ENCODE data around the gene LRRC8D.

LRRC8D gene

DNA sequence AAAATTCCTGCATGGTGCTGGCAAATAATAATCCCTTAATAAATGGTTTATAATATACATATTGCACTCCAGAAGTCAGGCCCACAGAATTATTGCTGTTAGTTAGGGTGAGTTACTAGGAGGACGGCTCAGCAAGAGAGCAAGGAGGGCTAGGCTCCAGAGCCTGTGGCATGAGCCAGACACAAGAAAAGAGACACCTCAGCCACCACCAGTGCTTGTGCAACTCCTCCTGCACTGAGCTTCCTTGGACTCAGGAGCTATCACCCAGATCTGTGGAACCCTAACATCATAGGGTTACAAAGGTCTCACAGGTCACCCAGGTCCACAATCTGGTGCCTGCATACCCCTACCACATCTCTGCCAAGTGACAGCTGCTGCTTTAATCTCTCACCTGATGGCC is 12.8 kb upstream of the LRRC8D start:
- no peak for DNase-seq

DNA sequence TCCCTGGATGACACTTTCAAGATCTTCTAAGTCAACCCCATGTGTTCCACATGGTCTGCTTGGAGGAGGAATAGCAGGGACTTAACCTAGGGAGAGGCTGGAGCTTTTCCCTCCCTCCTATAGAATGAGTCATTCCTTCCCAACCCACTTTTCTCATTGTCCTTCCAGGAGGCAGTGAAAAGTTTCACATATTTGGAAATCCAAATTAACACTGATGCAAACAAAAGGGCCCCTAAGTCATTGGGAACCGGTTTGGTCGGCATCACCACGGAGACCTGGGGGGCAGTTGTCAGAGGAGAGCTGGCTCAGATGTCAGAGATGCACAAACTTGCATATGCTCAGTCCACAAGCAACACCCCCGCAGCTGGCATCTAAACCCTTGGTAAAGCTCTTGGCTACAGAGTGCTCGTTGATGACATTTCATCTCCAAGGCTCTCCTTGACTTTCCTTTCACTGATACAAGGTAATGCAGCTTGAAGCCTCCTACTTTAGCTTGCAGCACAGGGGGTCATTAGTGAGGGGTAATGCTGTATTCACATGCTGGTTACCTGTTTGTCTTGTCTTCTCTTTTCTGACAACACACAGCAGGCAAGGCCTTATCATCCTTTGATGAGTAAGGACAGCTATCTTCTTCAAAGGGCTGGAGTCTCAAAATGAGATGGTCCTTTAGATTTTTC is 12.3 kb upstream of the LRRC8D start:
- no peak for DNase-seq

DNA sequence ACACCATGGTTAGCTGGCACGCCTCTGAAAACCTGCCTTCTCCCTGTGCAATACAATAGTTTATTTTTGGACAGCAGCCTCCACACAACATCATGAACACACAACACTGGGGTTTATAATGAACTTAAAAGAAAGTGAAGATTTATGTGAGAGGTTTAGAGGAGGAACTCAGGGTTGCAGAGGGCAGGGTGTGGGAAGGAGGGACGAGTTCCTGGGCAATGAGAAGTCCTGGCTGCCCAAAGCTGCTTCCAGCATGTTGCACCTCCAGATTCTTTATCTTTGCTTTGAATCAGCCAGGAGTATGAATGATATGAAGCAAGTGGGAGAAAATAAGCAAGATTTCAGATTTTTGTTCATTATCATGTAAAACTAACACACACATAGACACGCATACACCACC is 11.3 kb upstream of the LRRC8D start:
- no peak for DNase-seq

DNA sequence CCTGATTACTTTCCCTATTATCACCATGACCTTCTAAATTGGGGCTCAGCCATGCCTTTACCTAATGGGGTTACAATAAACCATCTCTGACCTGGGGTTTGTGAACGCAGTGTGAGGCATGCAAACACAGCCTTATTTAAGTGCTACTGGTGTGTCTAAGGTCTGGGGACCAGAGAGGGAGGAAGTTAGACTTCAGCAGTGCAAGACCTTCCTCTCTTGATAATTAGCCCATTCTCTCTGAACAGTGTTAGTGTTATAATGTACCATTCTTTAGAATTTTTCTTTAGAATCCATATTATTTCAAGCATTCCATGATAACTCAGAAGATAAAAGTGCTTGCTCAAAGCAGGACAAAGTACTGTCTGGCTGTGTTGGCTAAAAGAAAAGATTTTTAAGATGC is 10.5 kb upstream of the LRRC8D start:
- no peak for DNase-seq

DNA sequence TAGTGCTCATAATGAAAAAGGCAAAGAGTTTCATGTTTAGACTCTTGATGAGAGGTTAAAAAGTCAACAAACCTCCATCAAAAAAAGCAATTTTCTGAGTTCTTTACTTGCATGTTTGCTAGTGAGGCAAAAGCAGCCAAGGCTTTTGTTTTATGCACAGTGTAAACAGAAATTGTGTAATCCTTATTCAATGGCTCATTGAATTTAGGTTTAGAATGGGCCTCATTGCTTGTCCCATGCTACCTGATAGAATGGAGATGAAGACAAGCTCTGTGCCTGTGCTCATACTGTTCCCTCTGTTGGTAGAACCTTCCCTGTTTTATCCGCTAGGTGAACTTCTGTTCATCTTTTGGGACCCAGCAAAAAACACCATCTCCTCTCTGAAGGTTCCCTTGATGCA is 10.0 kb upstream of the LRRC8D start:
- no peak for DNase-seq

DNA sequence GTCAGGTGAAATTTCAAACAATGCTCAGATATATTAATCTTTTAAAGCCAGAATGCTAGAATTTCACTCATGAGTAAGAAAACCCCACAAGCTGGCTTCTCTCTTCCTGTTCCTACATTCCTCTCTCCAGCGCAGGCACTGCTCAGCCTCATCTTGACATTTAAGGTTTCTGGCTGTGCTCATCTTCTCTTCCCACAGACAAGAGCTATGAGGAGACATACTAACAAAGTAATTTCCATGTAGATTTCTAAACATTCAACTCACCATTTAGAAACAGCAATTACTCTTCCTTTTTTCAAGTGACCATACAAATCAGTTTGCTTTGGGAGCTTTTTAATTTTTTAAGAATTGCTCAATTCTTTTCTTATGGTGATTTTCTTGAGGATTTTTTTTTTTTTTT is 7.8 kb upstream of the LRRC8D start:
- DNase-seq, result no peak

DNA sequence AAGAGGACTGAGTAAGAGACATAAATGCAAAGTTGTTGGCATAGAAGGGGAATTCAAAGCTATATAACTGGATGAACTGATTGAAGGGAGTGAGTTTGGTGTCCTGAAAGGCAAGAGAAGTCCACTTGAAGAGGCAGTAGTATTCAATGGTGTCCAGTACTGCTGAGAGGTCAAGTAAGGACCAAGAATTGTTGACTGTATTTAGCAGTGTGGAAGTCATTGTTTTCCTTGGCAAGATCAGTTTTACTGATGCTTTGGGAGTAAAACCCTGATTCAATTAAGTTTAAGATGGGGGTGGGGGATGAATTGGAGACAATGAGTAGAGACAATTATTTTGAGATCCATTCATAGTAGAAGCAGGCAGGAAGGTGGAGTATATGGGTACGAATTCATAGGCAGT is 5.8 kb upstream of the LRRC8D start:
- no peak for DNase-seq

DNA sequence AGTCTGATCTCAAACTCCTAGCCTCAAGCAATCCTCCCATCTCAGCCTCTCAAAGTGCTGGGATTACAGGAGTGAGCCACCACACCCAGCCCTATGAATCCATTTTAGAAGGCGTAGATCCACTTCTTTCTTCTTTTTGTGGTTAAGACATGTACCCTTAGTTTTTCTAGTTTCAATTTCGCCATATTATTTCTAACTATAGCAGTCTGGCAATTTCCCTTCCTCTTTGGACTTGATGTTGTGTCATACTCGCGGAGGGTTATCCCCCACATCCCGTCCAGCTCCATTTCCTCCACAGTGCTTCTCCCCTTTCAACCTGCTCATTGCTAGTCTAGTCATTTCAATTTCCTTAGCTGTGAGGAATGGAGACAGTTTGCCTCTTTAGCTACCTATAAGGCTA is 5.2 kb upstream of the LRRC8D start:
- DNase-seq, result no peak

DNA sequence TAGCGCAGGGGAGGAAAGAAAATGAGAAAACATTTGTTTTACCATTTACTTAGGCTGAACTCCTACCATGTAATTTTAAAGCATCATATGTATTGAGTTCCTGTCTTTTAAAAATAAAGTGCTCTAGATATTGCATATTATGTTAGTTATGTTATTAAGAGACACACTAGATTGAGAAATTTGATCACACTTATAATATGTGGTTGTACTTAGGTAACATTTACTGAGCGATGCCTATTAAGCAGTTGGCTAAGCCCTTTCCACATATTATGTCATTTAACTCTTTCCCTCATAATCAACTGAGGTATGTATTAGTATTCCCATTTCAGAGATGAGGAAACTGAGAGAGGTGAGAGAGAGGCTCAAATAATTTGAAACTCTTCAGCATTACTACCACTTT is 4.5 kb upstream of the LRRC8D start:
- no peak for DNase-seq

DNA sequence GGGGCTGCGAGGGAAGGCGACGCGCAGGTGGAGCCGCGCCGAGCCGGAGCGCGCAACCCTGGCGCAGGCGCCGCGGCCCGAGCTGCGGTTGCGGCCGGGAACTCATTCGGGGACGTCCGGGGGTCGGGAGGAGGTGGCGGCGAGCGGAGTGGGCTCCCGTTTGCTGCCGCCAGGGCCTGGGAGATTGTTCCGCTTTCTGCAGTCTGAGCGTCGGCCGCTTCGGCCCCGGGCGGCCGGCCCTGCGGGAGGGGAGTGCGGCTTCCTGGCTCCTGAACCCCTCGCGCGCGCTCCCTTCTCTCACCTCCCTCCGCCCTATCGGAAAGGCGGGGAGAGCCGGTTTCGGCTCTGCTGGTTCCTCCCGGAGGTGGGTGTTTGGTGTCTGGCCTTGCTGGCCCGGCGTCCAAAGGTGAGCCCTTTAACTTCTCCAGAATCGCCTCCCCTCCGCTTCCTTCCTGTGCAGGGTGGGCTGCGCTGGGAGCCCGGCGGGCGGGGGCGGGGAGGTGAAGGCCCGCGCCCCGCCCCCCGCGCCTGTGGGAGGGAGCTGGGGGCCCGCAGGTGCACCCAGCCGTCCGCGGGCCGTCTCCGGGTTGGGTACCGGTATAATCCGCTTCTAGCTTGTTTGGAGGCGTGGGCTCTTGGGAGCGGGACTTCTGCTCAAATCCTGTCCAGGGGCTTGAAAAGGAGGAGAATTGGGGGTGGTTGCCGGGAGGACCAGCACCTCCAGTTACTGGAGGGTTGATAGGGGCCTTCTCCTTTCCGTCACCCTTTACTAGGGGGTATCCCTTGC is 683 bp downstream of the LRRC8D start:
- peak; percentile 54 for DNase-seq

DNA sequence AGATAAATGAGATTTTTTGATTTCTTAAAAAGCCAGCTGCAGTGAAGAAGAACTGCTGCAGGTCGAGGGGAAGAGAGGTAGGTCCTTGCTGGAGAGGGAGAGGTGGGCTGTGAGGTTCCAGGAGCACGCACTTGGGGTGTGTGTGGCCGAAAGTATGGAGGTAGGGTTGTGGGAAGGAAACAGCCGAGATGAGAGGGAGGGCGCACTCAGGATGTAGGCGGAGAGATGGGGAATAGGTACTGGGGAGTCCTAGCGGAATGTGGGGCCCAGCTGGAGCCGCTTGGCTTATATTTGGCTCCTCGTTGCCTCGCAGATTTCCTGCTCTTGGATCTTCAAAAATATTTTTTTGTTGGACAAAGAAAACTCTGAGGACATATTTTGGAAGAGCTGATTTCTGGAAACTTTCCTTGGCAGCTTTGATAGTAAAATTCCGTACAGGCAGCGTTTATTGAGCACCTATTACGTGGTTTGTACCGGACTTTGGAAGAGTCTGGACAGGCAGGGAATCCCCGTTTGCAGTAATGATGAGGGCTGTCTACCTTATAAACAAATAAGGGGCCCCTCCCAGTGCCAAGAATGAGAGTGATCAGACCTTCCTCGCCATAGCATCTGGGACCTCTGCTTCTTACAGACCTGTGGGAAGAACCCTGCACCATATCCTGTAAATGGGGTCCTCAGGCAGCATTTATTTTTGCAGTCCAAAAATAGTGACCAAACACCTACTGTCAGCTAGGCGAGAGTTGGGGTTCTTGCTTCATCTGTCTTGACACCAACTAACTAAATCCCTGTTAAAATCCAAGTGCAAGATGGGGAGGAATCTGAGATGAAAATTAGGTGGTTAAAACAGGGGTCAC is 1.5 kb downstream of the LRRC8D start:
- no peak for DNase-seq

DNA sequence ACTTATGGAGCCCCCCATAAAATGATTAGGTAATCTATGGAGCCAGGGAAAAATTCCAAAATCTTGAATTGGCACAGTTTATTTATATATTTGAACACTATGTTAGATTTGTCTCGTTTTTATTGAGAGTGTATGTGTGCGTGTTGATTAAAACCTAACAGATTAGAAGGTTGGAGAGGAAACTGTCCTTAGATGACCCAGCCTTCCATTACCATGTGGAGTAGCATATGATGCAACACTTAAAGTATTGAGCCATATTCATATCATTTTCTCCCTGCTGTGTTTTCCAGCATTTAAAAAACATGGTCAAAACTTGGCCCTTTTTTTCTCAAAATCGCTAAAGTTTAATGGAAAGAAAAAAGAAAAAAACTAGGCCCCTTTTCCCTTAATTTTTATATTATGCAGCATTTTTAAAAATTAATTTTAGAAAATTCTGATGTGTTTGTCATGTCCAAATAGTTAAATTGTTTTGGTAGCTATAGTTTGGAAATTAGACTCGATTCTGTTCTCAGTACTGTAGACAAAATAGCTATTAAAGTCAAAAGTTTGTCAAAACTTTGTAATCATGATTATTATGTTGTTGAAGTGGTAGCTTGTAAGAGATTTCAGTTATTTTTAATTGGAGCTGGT is 2.3 kb downstream of the LRRC8D start:
- DNase-seq, result peak; percentile 87

DNA sequence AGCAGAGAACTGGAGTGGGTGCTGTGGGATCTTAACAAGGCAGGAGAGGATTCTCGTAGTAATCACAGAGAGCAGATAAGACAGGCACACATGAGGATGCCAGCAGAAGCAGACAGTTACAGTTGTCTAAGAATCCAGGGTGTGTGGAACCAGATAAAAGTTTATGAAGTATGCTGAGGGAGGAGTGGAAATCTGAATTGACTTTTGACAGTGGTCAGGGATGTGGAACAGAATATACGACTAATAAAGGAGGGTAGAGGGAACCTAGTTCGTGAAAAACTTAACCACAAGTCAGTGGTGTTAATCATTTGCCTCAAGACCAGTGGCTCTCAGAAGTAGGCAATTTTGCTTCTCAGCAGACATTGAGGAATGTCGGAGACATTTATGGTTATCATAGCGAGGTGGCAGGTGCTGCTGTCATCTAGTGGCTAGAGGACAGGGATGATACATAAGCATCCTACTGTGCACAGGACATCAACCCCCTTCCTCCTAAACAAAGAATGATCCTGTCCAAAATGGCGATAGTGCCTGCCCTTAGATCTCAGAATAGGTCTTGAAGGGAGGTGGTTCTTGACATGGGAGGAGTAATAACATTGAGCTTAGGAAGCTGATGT is 3.0 kb downstream of the LRRC8D start:
- peak; percentile 95 for DNase-seq

DNA sequence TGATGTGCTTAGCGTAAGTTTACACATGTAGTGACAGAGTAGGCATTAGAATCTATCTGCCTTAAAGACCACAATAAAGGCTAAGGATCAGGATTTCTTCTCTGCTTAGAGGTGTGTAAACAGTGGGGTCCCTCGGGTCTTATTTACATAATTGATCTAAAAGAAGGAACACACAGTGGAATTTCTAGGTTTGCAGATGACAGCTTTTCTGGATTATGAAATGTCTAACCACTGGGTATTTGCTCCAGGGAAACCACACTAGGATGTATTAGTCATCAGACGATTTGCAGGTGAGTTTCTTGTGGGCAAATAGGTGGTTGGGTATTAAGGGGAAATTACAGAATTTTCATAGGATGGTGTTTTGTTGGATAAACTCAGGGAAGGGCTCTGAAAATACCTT is 5.8 kb downstream of the LRRC8D start:
- DNase-seq, result no peak

DNA sequence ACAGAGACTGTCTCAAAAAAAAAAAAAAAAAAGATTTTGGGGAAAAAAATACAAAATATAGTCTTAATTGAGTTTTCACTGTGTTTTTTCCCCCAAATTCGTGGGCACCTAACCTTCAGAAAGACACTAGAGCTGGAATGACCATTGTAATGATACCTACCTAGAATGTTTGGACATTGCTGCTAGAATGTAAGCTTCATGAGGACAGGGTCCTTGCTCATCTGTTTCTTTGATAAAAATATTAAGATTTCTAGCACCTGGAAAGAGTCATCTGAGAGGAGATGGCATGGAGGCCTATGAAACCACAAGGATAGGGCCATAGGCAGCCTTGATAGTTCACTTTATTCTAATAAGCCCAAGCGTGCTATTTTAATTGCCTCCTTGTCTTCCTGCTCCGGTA is 6.5 kb downstream of the LRRC8D start:
- DNase-seq, result no peak

DNA sequence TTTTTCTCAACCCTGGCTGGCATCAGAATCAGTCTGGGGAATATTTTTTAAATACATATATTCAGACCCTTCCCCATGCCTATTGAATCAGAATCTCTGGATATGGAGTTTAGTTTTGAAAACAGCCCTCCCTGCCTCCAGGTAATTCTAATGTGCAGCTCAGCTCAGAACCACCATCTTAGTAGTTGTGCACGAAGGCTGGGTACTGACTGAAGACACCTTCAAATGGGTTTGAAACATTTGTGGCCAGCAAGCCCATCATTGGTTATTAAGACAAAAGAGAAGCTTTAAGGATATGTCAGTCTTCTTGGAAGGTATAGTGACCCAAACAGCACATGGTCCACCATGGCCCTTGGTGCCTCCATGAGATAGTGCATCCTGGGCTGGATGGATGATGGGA is 7.1 kb downstream of the LRRC8D start:
- no peak for DNase-seq

DNA sequence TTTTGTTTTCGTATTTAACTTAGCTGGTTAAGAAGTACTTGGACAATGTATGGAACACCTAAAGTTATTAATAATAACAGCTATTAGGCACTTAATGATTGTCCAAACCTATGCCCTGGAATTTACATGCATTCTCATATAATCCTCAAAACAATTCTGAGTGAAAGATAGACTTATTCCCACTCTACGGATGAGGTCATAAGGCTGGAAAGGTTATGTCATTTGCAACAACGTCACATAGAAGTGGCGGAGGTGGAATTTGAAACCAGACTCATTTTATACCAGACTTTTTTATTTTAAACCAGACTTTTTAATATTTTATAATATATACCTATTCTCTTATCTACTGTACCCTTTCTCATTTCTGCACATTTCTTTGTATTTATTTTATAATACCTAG is 8.4 kb downstream of the LRRC8D start:
- DNase-seq, result no peak

DNA sequence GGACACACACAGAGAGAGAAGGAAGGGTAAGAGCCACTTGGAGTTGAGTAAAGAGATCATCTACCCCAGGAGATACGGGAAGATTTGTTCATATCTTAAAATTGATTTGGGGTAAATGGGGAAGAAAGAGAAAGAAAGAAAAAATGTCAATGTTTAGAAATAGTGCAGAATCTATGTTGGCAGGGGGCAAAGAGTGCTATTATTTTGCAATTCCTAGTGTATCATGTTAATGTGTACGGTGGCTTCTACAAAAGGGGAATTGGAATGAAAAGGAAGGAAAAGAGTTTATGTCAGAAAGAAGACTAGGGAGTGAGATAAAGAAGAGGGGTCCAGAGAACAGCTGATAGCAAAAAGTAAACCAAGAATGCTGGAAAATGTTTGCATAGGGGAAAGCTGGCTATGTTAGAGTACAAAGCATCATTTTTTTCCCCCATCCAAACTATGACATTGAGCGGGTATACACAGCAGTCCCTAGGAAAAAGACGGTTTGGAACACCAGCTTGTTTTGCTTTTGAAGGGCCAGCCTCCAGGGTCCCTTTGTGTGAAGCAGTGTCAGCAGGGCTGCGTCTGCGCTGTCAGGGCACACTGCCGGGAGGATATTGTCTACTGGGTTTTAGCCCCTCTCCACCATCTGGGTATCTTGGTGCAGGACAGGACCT is 10.8 kb downstream of the LRRC8D start:
- no peak for DNase-seq

DNA sequence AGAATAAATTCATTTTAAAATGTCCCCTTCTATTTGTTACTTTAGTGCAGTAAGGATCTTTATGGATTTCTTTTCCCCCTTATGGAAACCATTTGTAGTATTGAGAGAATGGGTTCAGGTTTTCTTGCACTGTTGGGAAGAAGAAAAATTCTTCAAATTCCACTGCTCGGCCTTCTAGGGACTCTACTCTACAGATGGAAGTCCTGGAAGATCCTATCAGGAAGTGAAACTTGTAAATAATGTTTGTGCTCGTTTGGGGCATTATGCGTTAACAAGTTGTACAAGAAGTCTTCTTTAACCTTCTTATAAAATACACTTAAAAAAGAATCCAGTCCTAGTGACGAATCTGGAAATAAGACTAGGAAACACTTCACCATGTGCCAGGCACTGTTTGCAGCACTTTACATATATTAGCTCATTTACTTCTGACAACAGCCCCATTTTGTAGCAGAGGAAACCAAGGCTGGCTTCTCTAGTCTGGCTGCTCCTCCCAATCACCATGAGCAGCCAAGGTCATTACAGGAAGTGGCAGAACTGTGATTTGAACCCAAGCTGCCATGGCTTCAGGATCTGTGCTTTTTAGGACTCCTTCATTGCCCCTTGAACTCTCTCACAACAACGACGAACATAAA is 11.8 kb downstream of the LRRC8D start:
- DNase-seq, result no peak

DNA sequence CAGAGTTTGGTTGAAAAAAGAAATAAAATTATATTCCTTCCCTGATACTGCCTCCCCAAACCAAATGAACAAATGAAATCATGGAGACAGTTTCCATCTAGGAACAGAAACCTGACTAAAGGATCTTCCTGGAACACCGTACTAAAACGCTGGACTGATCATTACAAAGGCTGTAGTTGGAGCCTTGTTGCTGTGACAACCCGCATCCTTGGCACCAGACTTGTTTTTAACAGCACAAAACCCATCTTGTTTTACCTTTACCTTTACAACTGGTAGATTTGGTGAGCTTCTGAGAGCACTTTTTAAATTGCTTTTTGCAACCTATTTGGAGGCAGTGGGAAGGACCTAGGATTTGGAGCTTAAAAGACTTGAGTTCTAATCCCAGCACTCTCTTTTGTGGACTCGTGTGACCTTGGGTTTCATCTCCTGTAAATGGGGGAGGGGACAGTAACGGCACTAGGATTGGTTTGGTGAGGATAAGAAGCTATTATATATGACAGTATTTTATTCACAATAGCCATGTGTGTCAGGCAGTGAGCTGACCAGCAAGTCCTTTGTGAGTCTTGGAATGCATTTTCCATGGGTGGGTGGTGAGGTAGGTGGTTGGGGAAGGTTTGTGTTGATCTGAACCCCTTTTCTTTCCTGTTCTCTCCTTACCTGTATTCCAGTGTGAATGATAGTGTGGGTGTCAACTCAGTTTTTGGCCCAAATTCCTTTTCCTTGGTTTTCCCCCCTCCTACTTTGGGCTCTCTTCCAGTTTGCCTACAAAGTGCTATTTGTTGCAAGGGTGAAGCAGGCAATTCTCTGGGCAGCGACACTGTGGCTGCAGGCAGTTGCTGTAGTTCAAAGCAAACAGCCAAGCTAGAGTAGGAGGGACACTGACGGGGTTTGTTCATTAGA is 12.6 kb downstream of the LRRC8D start:
- DNase-seq, result no peak
